GM23338 (cell line): ENCODE measurements around the gene TPMT. TPM values are rescaled to one million over a fixed set of nuclear protein-coding genes. Genes with fewer than 3 reads are reported as not detected.

ENCODE experiments used
- ATAC-seq: fragments of 200-7000 bp; cut with Tn5 transposase; 3 replicates; pipeline ENCODE4 v1.9.1; 2020
- DNase-seq: peaks from one replicate; pipeline ENCODE4 v3.0.0-alpha.2; 2015; ENCODE audit warnings: low spot score
- H2AFZ ChIP-seq: fragments of 200-600 bp; sonication (generic); 2 replicates; pipeline ENCODE4 v1.8.0; 2016; ENCODE audit warnings: antibody characterized with exemption, mild to moderate bottlenecking, moderate library complexity
- H3F3A ChIP-seq: fragments of 200-600 bp; sonication (generic); replicated peaks from 2 replicates; pipeline ENCODE4 v1.8.0; 2017; ENCODE audit warnings: antibody characterized with exemption, mixed run types, low read depth
- H3K27ac ChIP-seq: fragments of 200-600 bp; sonication (generic); 2 replicates; pipeline ENCODE4 v1.6.1; 2016; ENCODE audit warnings: low read depth
- H3K27me3 ChIP-seq: fragments of 200-600 bp; sonication (generic); 2 replicates; pipeline ENCODE4 v1.8.0; 2016; ENCODE audit warnings: mild to moderate bottlenecking, mixed run types, moderate library complexity; ENCODE audit not compliant: insufficient read depth
- H3K36me3 ChIP-seq: fragments of 200-600 bp; sonication (generic); 2 replicates; pipeline ENCODE4 v1.8.0; 2016; ENCODE audit warnings: mild to moderate bottlenecking; ENCODE audit not compliant: insufficient read depth
- H3K4me1 ChIP-seq: fragments of 200-600 bp; sonication (generic); 2 replicates; pipeline ENCODE4 v1.8.0; 2016; ENCODE audit warnings: mild to moderate bottlenecking, moderate library complexity; ENCODE audit not compliant: insufficient read depth
- H3K4me2 ChIP-seq: fragments of 200-600 bp; sonication (generic); 2 replicates; pipeline ENCODE4 v1.7.1; 2017; ENCODE audit warnings: mixed run types
- H3K4me3 ChIP-seq: fragments of 200-600 bp; sonication (generic); 2 replicates; pipeline ENCODE4 v1.6.1; 2016; ENCODE audit warnings: mixed run types
- H3K79me2 ChIP-seq: fragments of 200-600 bp; sonication (generic); replicated peaks from 2 replicates; pipeline ENCODE4 v1.8.0; 2017; ENCODE audit warnings: mild to moderate bottlenecking; ENCODE audit not compliant: insufficient read depth
- H3K9me2 ChIP-seq: fragments of 200-600 bp; sonication (generic); 2 replicates; pipeline ENCODE4 v1.8.0; 2017; ENCODE audit not compliant: insufficient read depth
- H4K20me1 ChIP-seq: fragments of 200-600 bp; sonication (generic); replicated peaks from 2 replicates; pipeline ENCODE4 v1.8.0; 2017; ENCODE audit warnings: mild to moderate bottlenecking; ENCODE audit not compliant: insufficient read depth
- H3K27ac Mint-ChIP-seq: 2 replicates; pipeline ENCODE4 v1.8.0; 2020; ENCODE audit warnings: inconsistent platforms, mild to moderate bottlenecking, moderate library complexity, mixed read lengths
- H3K27me3 Mint-ChIP-seq: 3 replicates; pipeline ENCODE4 v1.8.0; 2022; ENCODE audit warnings: low read depth, mild to moderate bottlenecking, moderate library complexity, mixed read lengths, inconsistent platforms; ENCODE audit not compliant: insufficient read depth, poor library complexity
- H3K36me3 Mint-ChIP-seq: 3 replicates; pipeline ENCODE4 v1.8.0; 2021; ENCODE audit warnings: low read depth, mild to moderate bottlenecking, inconsistent platforms, moderate library complexity, mixed read lengths
- H3K4me1 Mint-ChIP-seq: 3 replicates; pipeline ENCODE4 v1.8.0; 2020; ENCODE audit warnings: mild to moderate bottlenecking, inconsistent platforms, mixed read lengths
- H3K4me3 Mint-ChIP-seq: 3 replicates; pipeline ENCODE4 v1.8.0; 2021; ENCODE audit warnings: moderate library complexity, mild to moderate bottlenecking, inconsistent platforms, mixed read lengths
- H3K9me3 Mint-ChIP-seq: 3 replicates; pipeline ENCODE4 v1.8.0; 2020; ENCODE audit warnings: moderate library complexity, mild to moderate bottlenecking, inconsistent platforms, mixed read lengths
- CREB1 ChIP-seq: fragments of 250-450 bp; sonication (Bioruptor Pico); IDR thresholded peaks from 2 replicates; pipeline ENCODE4 v1.5.0; 2020; ENCODE audit warnings: low read depth, mild to moderate bottlenecking, moderate library complexity
- CTCF ChIP-seq, 2 experiments: fragments of 200-600 bp in 1 of 2; sonication (generic) in 1 of 2; conservative IDR thresholded peaks; 2 replicates each; pipeline versions ENCODE4 v1.5.1 to v1.6.1; 2016 to 2017; ENCODE audit warnings: antibody characterized with exemption in 2 of 2, low read depth in 2 of 2, mild to moderate bottlenecking in 2 of 2, moderate library complexity in 1 of 2
- ETS1 ChIP-seq: IDR thresholded peaks from 2 replicates; pipeline ENCODE4 v1.6.1; 2016; ENCODE audit warnings: antibody characterized with exemption
- EZH2 ChIP-seq: fragments of 200-600 bp; sonication (generic); IDR thresholded peaks from one replicate; pipeline ENCODE4 v1.8.0; 2017; ENCODE audit warnings: antibody characterized with exemption, mild to moderate bottlenecking, low read depth; ENCODE audit not compliant: unreplicated experiment
- EZH2phosphoT487 ChIP-seq: fragments of 200-600 bp; sonication (generic); IDR thresholded peaks from one replicate; pipeline ENCODE4 v1.8.1; 2018; ENCODE audit warnings: antibody characterized with exemption; ENCODE audit not compliant: unreplicated experiment
- JUNB ChIP-seq: IDR thresholded peaks from one replicate; pipeline ENCODE4 v1.6.1; 2016; ENCODE audit warnings: antibody characterized with exemption; ENCODE audit not compliant: unreplicated experiment
- NANOG ChIP-seq: IDR thresholded peaks from 2 replicates; pipeline ENCODE4 v1.6.1; 2016; ENCODE audit warnings: antibody characterized with exemption, borderline replicate concordance
- POLR2AphosphoS5 ChIP-seq: IDR thresholded peaks from 2 replicates; pipeline ENCODE4 v1.6.1; 2016; ENCODE audit warnings: antibody characterized with exemption, low read depth
- REST ChIP-seq: IDR thresholded peaks from one replicate; pipeline ENCODE4 v1.6.1; 2018; ENCODE audit warnings: antibody characterized with exemption; ENCODE audit not compliant: unreplicated experiment
- STAT1 ChIP-seq: IDR thresholded peaks from one replicate; pipeline ENCODE4 v1.6.1; 2016; ENCODE audit warnings: antibody characterized with exemption; ENCODE audit not compliant: unreplicated experiment
- ZNF114 ChIP-seq: fragments of 250-450 bp; sonication (Bioruptor Pico); IDR thresholded peaks from 2 replicates; pipeline ENCODE4 v1.5.0; 2020; ENCODE audit warnings: mild to moderate bottlenecking, moderate library complexity
- ZNF331 ChIP-seq: fragments of 250-450 bp; sonication (Bioruptor Pico); IDR thresholded peaks from 2 replicates; pipeline ENCODE4 v1.5.0; 2020; ENCODE audit warnings: low read depth, mild to moderate bottlenecking, moderate library complexity
- ZNF462 ChIP-seq: fragments of 250-450 bp; sonication (Bioruptor Pico); IDR thresholded peaks from 2 replicates; pipeline ENCODE4 v1.5.0; 2020; ENCODE audit warnings: mild to moderate bottlenecking, moderate library complexity
- polyA plus RNA-seq: library from polyadenylated mRNA; unstranded; fragments of >200 nt; fragmentation: Nextera tagmentation; extraction: Ambion mirVana; gene quantifications from 2 replicates; pipeline ENCODE4 v1.2.1, GENCODE V29; 2016
- total RNA-seq: library from RNA; depleted of rRNA; stranded (reverse); fragments of >200 nt; shearing (Covaris generic); gene quantifications from 2 replicates; pipeline ENCODE4 v1.2.3, GENCODE V29; 2014

TPMT gene
- total and polyA plus RNA-seq, 2 experiments from 2014 or later: 19.5 to 21.6 TPM

GRCh38 chr6:18166312-18167036, 11.6 kb upstream of the TPMT start:
- no peak overlapping the region for H2AFZ ChIP-seq
- H3K4me3 ChIP-seq: no peak overlapping the region
- no peak overlapping the region for H3K4me3 Mint-ChIP-seq
- H3K4me1 ChIP-seq: no peaks in the 10 kb centered on the region
- H3K27me3 Mint-ChIP-seq: no peaks in the 10 kb centered on the region
- no peaks in the 10 kb centered on the region for H3K9me2 ChIP-seq
- ATAC-seq (no peak), DNase-seq (no peak)
- peaks cover 13% of the 10 kb centered on the region for H3K9me3 Mint-ChIP-seq
- no peaks in the 10 kb centered on the region for H4K20me1 ChIP-seq
- no peaks in the 10 kb centered on the region for H3K4me1 Mint-ChIP-seq
- no peaks in the 10 kb centered on the region for H3K79me2 ChIP-seq
- no peak overlapping the region for H3K27ac ChIP-seq
- H3K36me3 ChIP-seq: peaks cover 30% of the 10 kb centered on the region
- H3K27ac Mint-ChIP-seq: no peak overlapping the region
- H3F3A ChIP-seq: no peaks in the 10 kb centered on the region
- no peaks in the 10 kb centered on the region for H3K27me3 ChIP-seq
- TF ChIP-seq CREB1: no peak
- no peak for TF ChIP-seq POLR2AphosphoS5
- no peak for TF ChIP-seq EZH2phosphoT487
- no peak for TF ChIP-seq NANOG
- no peak for TF ChIP-seq ZNF331 (CRISPR knock-in tag)
- no peak for TF ChIP-seq CTCF (conservative IDR thresholded peaks at IDR 0.05; ENCODE audit: low read depth in 2 of 2)
- TF ChIP-seq JUNB: no peak
- TF ChIP-seq ETS1: no peak
- no peak for TF ChIP-seq STAT1
- TF ChIP-seq REST: no peak
- TF ChIP-seq ZNF114 (CRISPR knock-in tag): no peak
- no peak for TF ChIP-seq ZNF462
- TF ChIP-seq EZH2: no peak
- H3K4me2 ChIP-seq: no peak overlapping the region
- H3K36me3 Mint-ChIP-seq: peaks cover 43% of the 10 kb centered on the region
